Measurements from ENCODE around the gene ZDHHC8. TPM values are rescaled to one million over a fixed set of nuclear protein-coding genes. Genes with fewer than 3 reads are reported as not detected.

Gene ZDHHC8
- total RNA-seq, 1 experiment from 2014 or later: 89.3 TPM

DNA sequence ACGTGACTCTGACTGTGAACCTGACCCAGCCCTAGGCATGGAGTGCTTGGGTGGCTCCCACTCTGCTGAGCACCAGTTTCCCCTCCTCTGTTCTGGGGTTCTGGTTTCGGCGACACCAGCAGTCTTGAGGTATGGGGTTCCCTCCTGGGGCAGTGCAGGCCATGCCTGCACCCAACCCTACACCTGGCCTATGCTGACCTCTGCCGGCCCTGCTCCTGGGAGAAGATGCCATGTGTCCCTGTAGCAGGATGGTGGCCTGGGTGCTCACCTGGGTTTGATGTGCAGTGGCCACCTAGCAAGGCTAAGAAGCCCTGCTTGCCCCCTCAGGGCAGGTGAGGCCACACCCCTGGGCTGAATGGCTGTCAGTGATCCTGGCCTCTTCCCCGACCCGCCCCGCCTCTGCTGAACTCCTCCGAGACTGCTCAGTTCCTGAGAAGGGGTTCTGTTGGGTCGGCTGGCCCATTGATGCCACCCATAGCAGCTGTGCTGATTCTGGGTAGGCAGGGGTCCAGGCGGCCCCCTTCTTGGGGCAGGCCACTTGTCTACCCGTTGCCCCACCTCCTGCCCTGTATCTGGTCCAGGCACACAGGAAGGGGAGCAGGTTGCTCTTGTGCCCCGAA is 2.4 kb downstream of the ZDHHC8 start:
- H4K20me1 ChIP-seq (ENCODE audit: insufficient read depth): no peaks in the 10 kb centered on the region
- H3K79me2 ChIP-seq (ENCODE audit: insufficient read depth, low read length): peaks cover 70% of the 10 kb centered on the region
- RAD21 ChIA-PET (ENCODE audit: low non-redundant PET in 1 of 2, low total read pairs in 2 of 2, uncharacterized antibody in 2 of 2, unreplicated experiment in 2 of 2): no interaction called here
- peaks cover 0 to 6% of the 10 kb centered on the region in 2 experiments; a peak in 1 of 4 replicates for H3K36me3 ChIP-seq (ENCODE audit: control insufficient read depth in 1 of 2, insufficient read depth in 2 of 2, low read length in 2 of 2)
- peak overlapping the region; percentile 30; the same call in 1 of the 2 replicates for H3K27ac ChIP-seq (ENCODE audit: low read depth, low read length)
- TSS peak; percentile 23 for BruUV-seq (replicated peaks)
- intact Hi-C loops (cut with micrococcal nuclease): no loop called here
- DNase-seq (ENCODE audit: low read depth, low spot score): no peak
- no peak overlapping the region for H3K4me3 ChIP-seq (replicated peaks in 1 of 2; ENCODE audit: low read depth in 1 of 2, low read length in 2 of 2)
- POLR2A ChIA-PET: no interaction called here
- no peak for ATAC-seq
- CTCF ChIA-PET: no interaction called here
- TF ChIP-seq EZH2 (IDR thresholded peaks at IDR 0.05) (no peak), POLR2A (IDR thresholded peaks at IDR 0.05; ENCODE audit: borderline replicate concordance, extremely low read depth, insufficient read depth, insufficient read length) (no peak), SRF (IDR thresholded peaks at IDR 0.05; ENCODE audit: low read depth) (no peak)
- no peaks in the 10 kb centered on the region for H3K9me2 ChIP-seq (ENCODE audit: insufficient read depth)
- peaks cover 20 to 44% of the 10 kb centered on the region in 2 experiments; a peak in 3 of 4 replicates for H3K4me1 ChIP-seq (ENCODE audit: control insufficient read depth in 1 of 2, insufficient read depth in 2 of 2, low read length in 2 of 2)
- H3K27me3 ChIP-seq (ENCODE audit: insufficient read depth, low read length): no peaks in the 10 kb centered on the region
- H3K9me3 ChIP-seq (ENCODE audit: control insufficient read depth in 1 of 2, insufficient read depth in 1 of 2, low read depth in 1 of 2, low read length in 2 of 2): no peaks in the 10 kb centered on the region
- no peak overlapping the region for H3K9ac ChIP-seq (ENCODE audit: low read length)
- peak overlapping the region; percentile 96 for H3K4me2 ChIP-seq (ENCODE audit: low read length)
- no peak overlapping the region for H2AFZ ChIP-seq (ENCODE audit: low read depth, low read length, poor library complexity, severe bottlenecking)

DNA sequence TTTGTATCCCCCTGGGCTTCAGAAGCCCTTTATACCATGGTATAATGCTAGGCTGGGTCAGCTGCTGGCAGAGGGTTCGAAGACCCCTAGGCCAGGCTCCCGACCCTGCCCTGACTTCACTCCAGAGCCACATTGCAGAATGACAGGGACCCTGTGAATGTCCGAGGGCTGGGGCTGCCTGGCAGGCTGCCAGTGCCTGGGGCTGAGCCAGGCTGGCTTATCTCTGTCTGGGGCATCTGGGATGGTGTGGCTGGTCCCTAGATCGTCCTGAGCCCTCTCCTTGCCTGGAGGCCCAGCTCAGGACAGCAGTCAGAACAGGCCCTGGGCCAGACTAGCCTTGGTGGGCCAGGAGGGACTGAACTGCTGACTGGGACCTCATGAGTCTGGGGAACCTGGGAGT is 3.7 kb downstream of the ZDHHC8 start:
- H3K9me2 ChIP-seq (ENCODE audit: insufficient read depth): no peaks in the 10 kb centered on the region
- TF ChIP-seq EGR1 (IDR thresholded peaks at IDR 0.05; ENCODE audit: low read depth) (no peak), RAD21 (IDR thresholded peaks at IDR 0.05; ENCODE audit: low read depth) (no peak), EZH2 (IDR thresholded peaks at IDR 0.05) (no peak), JUND (IDR thresholded peaks at IDR 0.05) (no peak), SP1 (IDR thresholded peaks at IDR 0.05; ENCODE audit: low read depth) (no peak), YY1 (IDR thresholded peaks at IDR 0.05; ENCODE audit: extremely low read depth, insufficient replicate concordance, low read depth, low read length) (no peak), TCF7L2 (IDR thresholded peaks at IDR 0.05; ENCODE audit: borderline replicate concordance, extremely low read depth, insufficient read depth, insufficient read length) (no peak), ZNF274 (IDR thresholded peaks at IDR 0.05; ENCODE audit: low read depth, low read length) (no peak), POLR2A (IDR thresholded peaks at IDR 0.05; ENCODE audit: borderline replicate concordance, extremely low read depth, insufficient read depth, insufficient read length) (no peak), SIN3A (IDR thresholded peaks at IDR 0.05; ENCODE audit: low read depth) (no peak), POLR2AphosphoS5 (IDR thresholded peaks at IDR 0.05; ENCODE audit: low read depth, low read length) (no peak)
- TF ChIP-seq, protein P1, sequence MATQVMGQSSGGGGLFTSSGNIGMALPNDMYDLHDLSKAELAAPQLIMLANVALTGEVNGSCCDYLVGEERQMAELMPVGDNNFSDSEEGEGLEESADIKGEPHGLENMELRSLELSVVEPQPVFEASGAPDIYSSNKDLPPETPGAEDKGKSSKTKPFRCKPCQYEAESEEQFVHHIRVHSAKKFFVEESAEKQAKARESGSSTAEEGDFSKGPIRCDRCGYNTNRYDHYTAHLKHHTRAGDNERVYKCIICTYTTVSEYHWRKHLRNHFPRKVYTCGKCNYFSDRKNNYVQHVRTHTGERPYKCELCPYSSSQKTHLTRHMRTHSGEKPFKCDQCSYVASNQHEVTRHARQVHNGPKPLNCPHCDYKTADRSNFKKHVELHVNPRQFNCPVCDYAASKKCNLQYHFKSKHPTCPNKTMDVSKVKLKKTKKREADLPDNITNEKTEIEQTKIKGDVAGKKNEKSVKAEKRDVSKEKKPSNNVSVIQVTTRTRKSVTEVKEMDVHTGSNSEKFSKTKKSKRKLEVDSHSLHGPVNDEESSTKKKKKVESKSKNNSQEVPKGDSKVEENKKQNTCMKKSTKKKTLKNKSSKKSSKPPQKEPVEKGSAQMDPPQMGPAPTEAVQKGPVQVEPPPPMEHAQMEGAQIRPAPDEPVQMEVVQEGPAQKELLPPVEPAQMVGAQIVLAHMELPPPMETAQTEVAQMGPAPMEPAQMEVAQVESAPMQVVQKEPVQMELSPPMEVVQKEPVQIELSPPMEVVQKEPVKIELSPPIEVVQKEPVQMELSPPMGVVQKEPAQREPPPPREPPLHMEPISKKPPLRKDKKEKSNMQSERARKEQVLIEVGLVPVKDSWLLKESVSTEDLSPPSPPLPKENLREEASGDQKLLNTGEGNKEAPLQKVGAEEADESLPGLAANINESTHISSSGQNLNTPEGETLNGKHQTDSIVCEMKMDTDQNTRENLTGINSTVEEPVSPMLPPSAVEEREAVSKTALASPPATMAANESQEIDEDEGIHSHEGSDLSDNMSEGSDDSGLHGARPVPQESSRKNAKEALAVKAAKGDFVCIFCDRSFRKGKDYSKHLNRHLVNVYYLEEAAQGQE (IDR thresholded peaks at IDR 0.05; ENCODE audit: low read depth): no peak
- H3K79me2 ChIP-seq (ENCODE audit: insufficient read depth, low read length): peaks cover 81% of the 10 kb centered on the region
- H3K27me3 ChIP-seq (ENCODE audit: insufficient read depth, low read length): no peaks in the 10 kb centered on the region
- intact Hi-C loops (cut with micrococcal nuclease): no loop called here
- peaks cover 17 to 37% of the 10 kb centered on the region in 2 experiments; a peak in 3 of 4 replicates for H3K4me1 ChIP-seq (ENCODE audit: control insufficient read depth in 1 of 2, insufficient read depth in 2 of 2, low read length in 2 of 2)
- DNase-seq (ENCODE audit: low read depth, low spot score) (no peak), ATAC-seq (no peak)
- H3K9ac ChIP-seq (ENCODE audit: low read length): no peak overlapping the region
- BruUV-seq (replicated peaks): no TSS peak
- H3K27ac ChIP-seq (ENCODE audit: low read depth, low read length): no peak overlapping the region
- H4K20me1 ChIP-seq (ENCODE audit: insufficient read depth): no peaks in the 10 kb centered on the region
- no peak overlapping the region for H2AFZ ChIP-seq (ENCODE audit: low read depth, low read length, poor library complexity, severe bottlenecking)
- H3K9me3 ChIP-seq (ENCODE audit: control insufficient read depth in 1 of 2, insufficient read depth in 1 of 2, low read depth in 1 of 2, low read length in 2 of 2): no peaks in the 10 kb centered on the region
- H3K36me3 ChIP-seq (ENCODE audit: control insufficient read depth in 1 of 2, insufficient read depth in 2 of 2, low read length in 2 of 2): peaks cover 0 to 12% of the 10 kb centered on the region in 2 experiments; a peak in 1 of 4 replicates
- ChIA-PET CTCF (no interaction called here), POLR2A (no interaction called here), RAD21 (ENCODE audit: low non-redundant PET in 1 of 2, low total read pairs in 2 of 2, uncharacterized antibody in 2 of 2, unreplicated experiment in 2 of 2) (no interaction called here)
- H3K4me3 ChIP-seq (replicated peaks in 1 of 2; ENCODE audit: low read depth in 1 of 2, low read length in 2 of 2): no peak overlapping the region
- no peak overlapping the region for H3K4me2 ChIP-seq (ENCODE audit: low read length)

All from HCT116 (cell line).